Loucy (cell line): ENCODE data around the gene DPPA3.
"Not testable (repeated sequence)": the region's sequence is repeated elsewhere in the genome, so short reads cannot be mapped to it uniquely, and the experiment has no call there.

Source experiments
- H2AFZ ChIP-seq: fragments of 200-600 bp; sonication (generic); 2 replicates; pipeline ENCODE4 v1.6.0; 2016; ENCODE audit warnings: antibody characterized with exemption, mild to moderate bottlenecking, low read length, moderate library complexity
- H3F3A ChIP-seq: fragments of 200-600 bp; 2 replicates; pipeline ENCODE4 v1.6.0; 2016; ENCODE audit warnings: antibody characterized with exemption, low read depth, mild to moderate bottlenecking
- H3K27me3 ChIP-seq: fragments of 200-600 bp; sonication (generic); 2 replicates; pipeline ENCODE4 v1.6.1; 2014; ENCODE audit warnings: low read length, mild to moderate bottlenecking; ENCODE audit not compliant: insufficient read depth, poor library complexity, severe bottlenecking
- H3K36me3 ChIP-seq: fragments of 200-600 bp; sonication (generic); 2 replicates; pipeline ENCODE4 v1.6.1; 2016; ENCODE audit warnings: low read length; ENCODE audit not compliant: insufficient read depth
- H3K4me1 ChIP-seq: fragments of 200-600 bp; sonication (generic); 2 replicates; pipeline ENCODE4 v1.5.1; 2014; ENCODE audit warnings: low read length, mild to moderate bottlenecking; ENCODE audit not compliant: insufficient read depth, poor library complexity, severe bottlenecking
- H3K4me2 ChIP-seq: fragments of 200-600 bp; sonication (generic); 2 replicates; pipeline ENCODE4 v1.6.0; 2014; ENCODE audit warnings: antibody characterized with exemption, low read length, low read depth, mild to moderate bottlenecking; ENCODE audit not compliant: poor library complexity, severe bottlenecking
- H3K4me3 ChIP-seq: fragments of 200-600 bp; sonication (generic); 2 replicates; pipeline ENCODE4 v1.5.1; 2014; ENCODE audit warnings: low read length, mild to moderate bottlenecking, mixed read lengths; ENCODE audit not compliant: poor library complexity, severe bottlenecking
- H3K79me2 ChIP-seq: fragments of 200-600 bp; sonication (generic); 2 replicates; pipeline ENCODE4 v1.6.1; 2014; ENCODE audit warnings: low read length; ENCODE audit not compliant: insufficient read depth
- H3K9ac ChIP-seq: fragments of 200-600 bp; sonication (generic); 2 replicates; pipeline ENCODE4 v1.6.0; 2014; ENCODE audit warnings: mild to moderate bottlenecking, low read depth, low read length, moderate library complexity; ENCODE audit not compliant: poor library complexity, severe bottlenecking
- H3K9me2 ChIP-seq: fragments of 200-600 bp; sonication (generic); replicated peaks from 2 replicates; pipeline ENCODE4 v1.6.1; 2016; ENCODE audit warnings: low read depth, low read length, mixed read lengths
- H3K9me3 ChIP-seq: fragments of 200-600 bp; sonication (generic); 2 replicates; pipeline ENCODE4 v1.6.1; 2014; ENCODE audit warnings: mild to moderate bottlenecking, antibody characterized with exemption, low read length, low read depth; ENCODE audit not compliant: insufficient read depth
- H4K20me1 ChIP-seq: fragments of 200-600 bp; sonication (generic); 2 replicates; pipeline ENCODE4 v1.6.0; 2014; ENCODE audit warnings: antibody characterized with exemption, low read length, mild to moderate bottlenecking; ENCODE audit not compliant: insufficient read depth, poor library complexity, severe bottlenecking
- CTCF ChIP-seq: fragments of 200-600 bp; sonication (generic); conservative IDR thresholded peaks from 2 replicates; pipeline ENCODE4 v1.5.1; 2014; ENCODE audit warnings: mild to moderate bottlenecking, antibody characterized with exemption, low read length
- EZH2phosphoT487 ChIP-seq: fragments of 200-600 bp; IDR thresholded peaks from 2 replicates; pipeline ENCODE4 v1.6.1; 2018; ENCODE audit warnings: antibody characterized with exemption, mild to moderate bottlenecking, moderate library complexity, borderline replicate concordance

DPPA3 gene

GRCh38 chr12:7667125-7667524 lies 44.1 kb upstream of the DPPA3 start:
- Histone ChIP-seq H3K79me2 (no peaks in the 10 kb centered on the region), H3K9me2 (no peaks in the 10 kb centered on the region), H3K9me3 (no peaks in the 10 kb centered on the region), H3K4me2 (no peak overlapping the region), H3K36me3 (no peaks in the 10 kb centered on the region), H3F3A (no peaks in the 10 kb centered on the region), H3K4me3 (no peak overlapping the region), H3K27me3 (no peaks in the 10 kb centered on the region), H3K4me1 (no peaks in the 10 kb centered on the region), H4K20me1 (no peaks in the 10 kb centered on the region), H3K9ac (no peak overlapping the region), H2AFZ (no peak overlapping the region)
- peak; percentile 63 for TF ChIP-seq CTCF
- no peak for TF ChIP-seq EZH2phosphoT487

GRCh38 chr12:7668171-7668570 lies 43.1 kb upstream of the DPPA3 start:
- Histone ChIP-seq H2AFZ (no peak overlapping the region), H3K9me3 (no peaks in the 10 kb centered on the region), H3K79me2 (no peaks in the 10 kb centered on the region), H3K9ac (no peak overlapping the region), H3K9me2 (no peaks in the 10 kb centered on the region), H3K4me1 (no peaks in the 10 kb centered on the region), H3K4me2 (no peak overlapping the region), H3K27me3 (no peaks in the 10 kb centered on the region), H4K20me1 (no peaks in the 10 kb centered on the region), H3K36me3 (no peaks in the 10 kb centered on the region), H3K4me3 (no peak overlapping the region), H3F3A (no peaks in the 10 kb centered on the region)
- no peak for TF ChIP-seq EZH2phosphoT487
- TF ChIP-seq CTCF = no peak

GRCh38 chr12:7675455-7675854 lies 35.8 kb upstream of the DPPA3 start:
- Histone ChIP-seq H3K4me1 (peaks cover 33% of the 10 kb centered on the region), H3K9ac (peak overlapping the region; percentile 27), H3K4me2 (peak overlapping the region; percentile 53), H2AFZ (0 out of 2 replicates have a peak overlapping the region, but pooled peaks have one; percentile 39)
- H3K36me3 ChIP-seq, H3K4me3 ChIP-seq, H3K27me3 ChIP-seq, H3K79me2 ChIP-seq, H3F3A ChIP-seq, H4K20me1 ChIP-seq, H3K9me2 ChIP-seq, H3K9me3 ChIP-seq: not testable (repeated sequence)

GRCh38 chr12:7677432-7677888 lies 33.8 kb upstream of the DPPA3 start:
- not testable (repeated sequence) for H3K9ac ChIP-seq, H3K27me3 ChIP-seq, H3K79me2 ChIP-seq, H3K36me3 ChIP-seq, H4K20me1 ChIP-seq, H3K9me2 ChIP-seq, H3F3A ChIP-seq, H3K9me3 ChIP-seq
- Histone ChIP-seq H3K4me2 (peak overlapping the region; percentile 14), H3K4me3 (peak overlapping the region; percentile 8), H2AFZ (peak overlapping the region; percentile 9; the same call in 1 of the 2 replicates), H3K4me1 (peaks cover 33% of the 10 kb centered on the region)
- TF ChIP-seq CTCF = peak; percentile 71
